VCaP (cell line): Measurements from ENCODE around the gene SFXN5.

Source experiments
- H3K27ac ChIP-seq: fragments of 450-650 bp; 2 replicates; pipeline ENCODE4 v1.5.1; 2017
- TF ChIP-seq, protein P1 (sequence below): fragments of 450-650 bp; conservative IDR thresholded peaks from 2 replicates; pipeline ENCODE4 v1.5.1; 2017; ENCODE audit warnings: mild to moderate bottlenecking, moderate library complexity

SFXN5 gene

DNA sequence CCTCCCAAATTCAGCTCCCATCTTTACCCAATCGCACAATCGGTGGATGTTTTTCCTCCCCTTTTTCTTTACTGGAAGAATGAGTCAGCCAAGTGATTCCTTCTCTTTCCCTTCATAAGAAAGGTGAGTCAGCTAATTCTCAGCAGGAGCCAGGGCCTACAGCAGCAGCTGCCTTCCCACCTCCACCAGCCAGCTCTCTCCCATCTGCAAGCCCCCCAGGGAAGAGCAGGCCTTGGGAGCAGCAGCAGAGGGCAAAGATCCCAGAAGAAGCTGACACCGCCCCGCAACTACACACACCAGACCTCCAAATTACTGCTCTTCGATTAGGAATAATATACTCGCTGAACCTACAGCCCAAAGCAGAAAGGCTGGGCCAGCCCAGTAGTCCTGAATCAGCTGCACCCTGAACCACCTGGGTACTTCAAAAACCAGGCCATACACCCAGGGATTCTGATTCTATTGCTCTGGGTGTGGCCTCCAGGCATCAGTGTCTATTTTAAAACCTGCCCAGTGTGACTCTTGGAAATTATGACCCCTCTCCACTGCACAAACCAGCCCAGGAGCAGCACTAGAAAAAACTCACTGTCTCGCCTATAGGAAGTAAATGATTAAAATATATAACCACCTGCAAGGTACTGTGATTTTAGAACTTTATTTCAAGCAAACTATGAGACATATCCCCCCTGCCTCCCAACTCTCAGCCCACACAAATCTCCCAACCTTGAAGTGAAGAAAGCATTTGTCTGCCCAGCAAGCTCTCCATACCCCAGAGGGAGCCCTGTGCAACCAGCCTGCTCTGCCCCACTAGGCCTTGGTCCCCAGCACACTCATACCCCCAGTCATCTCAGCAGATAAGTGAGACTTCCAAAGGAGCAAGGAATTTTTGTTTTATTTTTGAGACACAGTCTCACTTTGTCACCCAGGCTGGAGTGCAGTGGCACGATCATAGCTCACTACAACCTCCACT, 7.3 kb downstream of the SFXN5 start:
- H3K27ac ChIP-seq = no peak overlapping the region
- TF ChIP-seq, protein P1, sequence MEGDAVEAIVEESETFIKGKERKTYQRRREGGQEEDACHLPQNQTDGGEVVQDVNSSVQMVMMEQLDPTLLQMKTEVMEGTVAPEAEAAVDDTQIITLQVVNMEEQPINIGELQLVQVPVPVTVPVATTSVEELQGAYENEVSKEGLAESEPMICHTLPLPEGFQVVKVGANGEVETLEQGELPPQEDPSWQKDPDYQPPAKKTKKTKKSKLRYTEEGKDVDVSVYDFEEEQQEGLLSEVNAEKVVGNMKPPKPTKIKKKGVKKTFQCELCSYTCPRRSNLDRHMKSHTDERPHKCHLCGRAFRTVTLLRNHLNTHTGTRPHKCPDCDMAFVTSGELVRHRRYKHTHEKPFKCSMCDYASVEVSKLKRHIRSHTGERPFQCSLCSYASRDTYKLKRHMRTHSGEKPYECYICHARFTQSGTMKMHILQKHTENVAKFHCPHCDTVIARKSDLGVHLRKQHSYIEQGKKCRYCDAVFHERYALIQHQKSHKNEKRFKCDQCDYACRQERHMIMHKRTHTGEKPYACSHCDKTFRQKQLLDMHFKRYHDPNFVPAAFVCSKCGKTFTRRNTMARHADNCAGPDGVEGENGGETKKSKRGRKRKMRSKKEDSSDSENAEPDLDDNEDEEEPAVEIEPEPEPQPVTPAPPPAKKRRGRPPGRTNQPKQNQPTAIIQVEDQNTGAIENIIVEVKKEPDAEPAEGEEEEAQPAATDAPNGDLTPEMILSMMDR = no peak

DNA sequence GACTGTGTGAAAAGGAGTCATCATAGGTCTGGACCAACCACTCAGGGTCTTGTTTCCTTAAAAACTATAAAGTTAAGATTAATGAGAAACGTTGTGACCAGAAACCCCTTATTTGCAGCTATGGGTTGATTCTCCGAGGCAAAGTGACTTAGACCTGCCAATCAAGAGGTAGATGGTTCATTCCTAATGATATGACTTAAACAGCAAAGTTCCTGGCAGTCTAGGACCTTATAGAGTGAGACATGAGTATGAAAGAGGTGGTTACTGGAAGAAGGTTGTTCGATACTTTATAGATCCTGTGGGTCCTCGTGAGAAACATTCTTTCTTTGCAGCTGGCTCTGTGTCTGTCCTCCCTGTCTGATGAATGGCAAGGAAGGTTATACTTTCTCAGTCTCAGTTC, 8.0 kb downstream of the SFXN5 start:
- TF ChIP-seq, protein P1 = no peak
- no peak overlapping the region for H3K27ac ChIP-seq

DNA sequence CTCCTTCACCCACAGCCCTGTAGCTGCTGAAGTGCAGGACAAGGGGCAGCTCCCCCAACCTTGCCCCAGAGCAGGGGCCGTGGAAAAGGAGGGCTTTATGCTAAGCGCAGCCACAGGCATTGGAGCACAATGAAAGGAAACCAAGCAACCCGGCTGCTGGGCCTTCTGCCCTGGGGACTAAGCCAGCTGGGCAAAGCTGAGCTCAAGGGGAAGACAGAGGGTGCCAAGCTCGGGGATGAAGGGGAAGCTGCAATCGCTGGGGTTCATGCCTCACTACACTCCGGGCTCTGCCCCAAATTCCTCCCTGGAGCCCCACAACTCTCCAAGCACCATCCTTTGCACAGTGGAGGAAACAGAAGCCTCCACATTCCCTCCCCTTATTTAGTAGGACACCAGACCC, 12.4 kb downstream of the SFXN5 start:
- no peak overlapping the region for H3K27ac ChIP-seq
- TF ChIP-seq, protein P1 = no peak

DNA sequence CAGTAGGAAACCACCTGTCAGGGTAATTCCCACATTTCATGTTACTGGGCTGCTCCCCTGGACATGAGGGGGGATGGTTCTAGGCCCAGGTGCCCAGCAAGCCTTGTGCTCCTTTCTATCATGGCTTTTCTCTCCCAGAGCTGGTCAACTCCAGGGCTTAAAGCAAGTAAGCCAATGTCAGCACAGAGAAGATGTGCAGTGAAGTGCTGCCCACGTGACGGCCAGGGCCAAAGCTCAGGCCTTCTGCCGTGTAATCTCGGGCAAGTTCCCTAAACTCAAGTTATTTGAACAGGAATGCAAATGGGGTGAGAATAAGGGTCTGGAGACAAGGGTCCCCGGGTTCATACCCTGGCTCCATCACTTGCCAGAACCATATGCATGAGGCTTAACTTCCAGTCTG, 16.5 kb downstream of the SFXN5 start:
- H3K27ac ChIP-seq = no peak overlapping the region
- TF ChIP-seq, protein P1 = no peak

DNA sequence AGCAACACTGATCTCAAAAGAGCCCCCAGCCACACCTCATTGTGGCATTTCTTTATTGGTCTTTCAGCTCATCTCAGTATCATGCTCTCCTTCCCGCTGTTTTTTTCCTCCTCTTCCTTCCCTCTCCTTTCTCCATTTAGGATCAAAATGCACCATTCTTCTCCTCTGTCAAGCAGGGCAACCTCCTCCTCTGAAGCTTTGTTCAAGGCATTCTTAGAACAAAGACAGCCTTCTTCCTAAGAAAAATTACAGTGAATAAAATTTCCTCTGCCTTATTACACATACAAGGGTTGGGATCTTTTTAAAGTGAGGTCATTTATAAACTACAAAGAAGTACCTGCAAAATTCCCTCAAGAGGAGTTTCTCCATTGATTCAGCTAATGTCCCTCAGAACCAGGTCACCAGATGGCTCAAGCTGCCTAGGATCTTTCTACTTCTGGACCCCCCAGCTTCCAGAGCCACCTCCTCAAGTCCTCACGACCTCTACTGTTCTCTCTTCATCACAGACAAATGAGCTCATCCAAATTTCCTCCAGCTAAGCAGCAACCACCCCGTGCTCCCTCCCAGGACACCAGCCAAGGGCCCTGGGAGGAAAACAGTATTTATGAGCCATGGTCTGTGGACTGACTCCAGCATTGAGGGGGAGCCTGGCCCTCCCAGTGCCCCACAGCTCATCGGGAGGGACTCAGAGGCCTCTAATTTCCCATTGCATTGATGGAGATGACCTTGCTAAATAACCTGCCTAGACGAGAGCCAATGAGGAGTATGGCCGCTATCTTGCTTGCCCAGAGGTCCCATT, 18.0 kb downstream of the SFXN5 start:
- H3K27ac ChIP-seq = no peak overlapping the region

DNA sequence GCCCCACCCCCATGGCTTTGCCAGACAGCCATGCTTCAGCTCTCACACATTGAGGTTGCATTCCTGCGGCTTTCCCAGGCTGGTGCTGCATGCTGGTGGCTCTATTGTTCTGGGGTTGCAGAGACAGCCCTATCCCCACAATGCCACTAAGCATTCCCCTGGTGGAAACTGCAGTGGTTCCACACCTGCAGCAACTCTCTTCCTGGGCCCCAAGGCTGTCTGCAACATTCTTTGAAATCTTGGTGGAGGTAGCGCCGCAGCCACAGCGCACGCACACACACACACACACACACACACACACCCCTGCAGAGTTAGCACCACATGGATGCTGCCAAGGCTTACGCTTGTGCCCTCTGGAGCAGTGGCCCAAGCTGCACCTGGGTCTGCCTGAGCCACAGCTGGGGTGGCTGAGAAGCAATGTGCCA, 21.4 kb downstream of the SFXN5 start:
- TF ChIP-seq, protein P1 = no peak
- no peak overlapping the region for H3K27ac ChIP-seq

More for the DNA sequence above, 18.0 kb downstream of the SFXN5 start:
- TF ChIP-seq, protein P1 = no peak
